Suprapubic skin (tissue), 4 donors: ENCODE data around the gene MYO16.

ENCODE experiments used
- POLR2A ChIP-seq, 2 donors: fragments of 450-650 bp; IDR thresholded peaks; one replicate each; pipeline ENCODE4 v1.6.1; 2017; ENCODE audit warnings: antibody characterized with exemption in 2 of 2, mild to moderate bottlenecking in 2 of 2, moderate library complexity in 2 of 2
- POLR2AphosphoS5 ChIP-seq, 3 donors: sonication (generic); formaldehyde crosslinking; IDR thresholded peaks; one replicate each; pipeline ENCODE4 v1.6.1; 2017; ENCODE audit warnings: antibody characterized with exemption in 3 of 3
- TF ChIP-seq, protein P1 (sequence below), 2 donors: fragments of 200-600 bp in 1 of 2; fragments of 450-650 bp in 1 of 2; sonication (generic) in 1 of 2; IDR thresholded peaks; one replicate each; pipeline ENCODE4 v1.5.1; 2016 to 2019; ENCODE audit warnings: antibody characterized with exemption in 2 of 2, mild to moderate bottlenecking in 1 of 2, moderate library complexity in 1 of 2

DNA sequence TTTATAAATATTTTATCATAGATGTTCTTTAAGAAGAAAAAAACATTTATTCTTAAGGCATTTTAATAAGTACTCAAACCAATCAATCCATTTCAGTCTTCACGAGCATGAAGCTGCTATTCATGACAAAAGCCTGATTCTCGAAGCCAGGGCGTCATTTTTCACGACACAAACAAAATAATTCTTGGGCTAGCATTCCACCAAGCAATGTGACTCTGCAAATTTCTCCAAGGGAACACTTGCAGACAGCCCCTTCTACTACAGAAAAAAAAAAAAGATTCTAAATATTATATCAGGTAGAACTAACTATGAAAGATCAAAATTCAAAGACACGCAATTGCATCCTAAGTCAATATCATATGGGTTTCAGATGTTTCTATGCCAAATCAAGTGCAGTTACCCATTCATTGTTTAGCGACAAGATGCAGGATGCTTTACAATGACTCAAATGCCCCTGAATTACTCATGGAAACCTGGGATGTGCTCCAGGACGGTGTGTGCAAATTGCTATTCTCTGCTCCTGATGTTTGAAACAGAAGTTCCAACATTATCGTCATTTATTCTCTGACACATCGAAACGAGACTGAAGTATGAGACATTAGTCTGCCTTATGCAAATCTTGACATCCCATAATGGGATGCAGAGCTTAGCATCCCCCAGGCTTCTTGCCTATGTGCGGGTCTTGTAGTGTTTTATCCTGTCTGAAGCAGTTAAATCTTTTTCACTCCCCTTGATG is 517.7 kb downstream of the MYO16 start:
- TF ChIP-seq, protein P1, sequence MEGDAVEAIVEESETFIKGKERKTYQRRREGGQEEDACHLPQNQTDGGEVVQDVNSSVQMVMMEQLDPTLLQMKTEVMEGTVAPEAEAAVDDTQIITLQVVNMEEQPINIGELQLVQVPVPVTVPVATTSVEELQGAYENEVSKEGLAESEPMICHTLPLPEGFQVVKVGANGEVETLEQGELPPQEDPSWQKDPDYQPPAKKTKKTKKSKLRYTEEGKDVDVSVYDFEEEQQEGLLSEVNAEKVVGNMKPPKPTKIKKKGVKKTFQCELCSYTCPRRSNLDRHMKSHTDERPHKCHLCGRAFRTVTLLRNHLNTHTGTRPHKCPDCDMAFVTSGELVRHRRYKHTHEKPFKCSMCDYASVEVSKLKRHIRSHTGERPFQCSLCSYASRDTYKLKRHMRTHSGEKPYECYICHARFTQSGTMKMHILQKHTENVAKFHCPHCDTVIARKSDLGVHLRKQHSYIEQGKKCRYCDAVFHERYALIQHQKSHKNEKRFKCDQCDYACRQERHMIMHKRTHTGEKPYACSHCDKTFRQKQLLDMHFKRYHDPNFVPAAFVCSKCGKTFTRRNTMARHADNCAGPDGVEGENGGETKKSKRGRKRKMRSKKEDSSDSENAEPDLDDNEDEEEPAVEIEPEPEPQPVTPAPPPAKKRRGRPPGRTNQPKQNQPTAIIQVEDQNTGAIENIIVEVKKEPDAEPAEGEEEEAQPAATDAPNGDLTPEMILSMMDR (IDR thresholded peaks at IDR 0.05) = no peak
- TF ChIP-seq POLR2AphosphoS5 (IDR thresholded peaks at IDR 0.05) = no peak
- no peak for TF ChIP-seq POLR2A (IDR thresholded peaks at IDR 0.05)
